ENCODE data around the gene AADACL3.
"Not testable (repeated sequence)": the region's sequence is repeated elsewhere in the genome, so short reads cannot be mapped to it uniquely, and the experiment has no call there.

Gene AADACL3

DNA sequence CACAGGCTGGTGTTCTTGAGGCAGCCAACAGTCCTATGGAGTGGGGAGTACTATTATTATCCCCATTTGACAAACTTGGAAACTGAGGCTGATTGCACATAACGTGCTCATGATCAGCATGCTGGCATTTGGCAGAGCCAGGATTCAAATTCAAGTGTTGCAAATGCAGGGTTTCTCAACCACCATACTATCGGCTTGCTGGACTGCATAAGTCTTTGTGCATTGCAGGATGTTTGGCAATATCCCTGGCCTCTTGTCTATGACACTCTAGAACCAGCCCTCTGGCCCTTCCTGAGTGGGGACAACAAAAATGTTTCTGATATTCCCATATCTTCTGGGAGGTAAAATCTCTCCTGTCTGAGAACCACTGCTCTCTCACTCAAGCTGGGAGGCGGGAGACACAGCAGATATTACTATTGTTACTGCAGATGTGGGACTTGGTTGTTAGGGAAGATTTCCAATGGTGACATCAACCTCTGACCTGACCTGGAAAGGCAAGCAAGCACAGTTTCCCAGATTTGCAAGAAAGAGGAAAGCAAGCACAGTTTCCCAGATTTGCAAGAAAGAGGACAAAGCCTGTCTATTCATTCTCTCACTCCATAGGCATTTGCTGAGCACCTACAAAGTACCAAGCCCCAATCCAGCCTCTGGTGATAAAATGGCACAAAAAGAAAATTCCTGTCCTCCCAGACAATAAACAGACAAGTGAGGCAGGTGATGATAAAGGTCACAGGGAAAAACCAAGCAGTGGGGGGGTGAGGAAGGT is 1.0 kb upstream of the AADACL3 start:
- no peak for DNase-seq (ENCODE audit: low spot score)

DNA sequence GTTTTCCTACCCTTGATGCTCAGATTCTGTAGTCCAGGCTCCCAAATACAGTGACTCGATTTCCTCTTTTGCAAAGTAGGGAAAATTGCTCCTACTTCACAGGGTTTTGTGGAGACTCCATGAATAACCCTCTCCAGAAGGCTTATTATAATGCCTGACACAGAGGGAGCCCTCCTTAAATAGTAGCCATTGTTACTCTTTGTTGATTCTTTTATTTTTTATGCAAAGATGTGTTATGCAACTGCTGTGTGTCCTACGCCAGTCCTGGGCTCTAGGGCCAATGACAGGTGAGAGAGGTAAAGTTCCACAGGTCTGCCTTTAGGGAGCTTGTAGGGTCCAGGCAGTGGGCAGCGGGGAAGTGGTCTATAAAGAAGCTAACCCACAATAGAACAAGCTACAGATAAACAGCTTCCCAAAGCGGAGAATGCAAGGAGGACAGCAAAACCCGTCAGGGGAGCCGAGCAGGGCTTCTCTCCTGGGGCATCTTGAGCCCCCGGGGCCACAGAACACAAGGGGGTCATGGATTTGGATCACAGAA is 1.5 kb downstream of the AADACL3 start:
- no peak for DNase-seq (ENCODE audit: low spot score)

DNA sequence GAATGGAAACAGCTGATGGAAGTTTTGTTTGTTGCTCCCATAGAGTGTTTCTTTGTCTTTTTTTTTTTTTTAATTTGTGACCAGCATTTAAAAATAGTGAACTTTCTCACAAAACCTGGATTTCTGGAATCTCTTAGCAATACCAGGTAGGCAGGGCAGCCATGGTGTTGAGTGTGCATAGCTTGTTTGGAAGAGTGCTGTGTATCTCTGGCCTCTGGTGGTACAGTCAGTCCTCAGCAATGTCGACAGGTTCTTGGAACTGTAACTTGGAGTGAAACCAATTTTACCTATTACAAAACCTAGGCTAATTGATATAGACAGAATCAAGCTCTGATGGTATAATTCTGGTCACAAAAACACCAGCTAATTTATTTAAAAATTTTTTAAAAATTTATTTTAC is 6.7 kb downstream of the AADACL3 start:
- DNase-seq (ENCODE audit: low spot score), result no peak

DNA sequence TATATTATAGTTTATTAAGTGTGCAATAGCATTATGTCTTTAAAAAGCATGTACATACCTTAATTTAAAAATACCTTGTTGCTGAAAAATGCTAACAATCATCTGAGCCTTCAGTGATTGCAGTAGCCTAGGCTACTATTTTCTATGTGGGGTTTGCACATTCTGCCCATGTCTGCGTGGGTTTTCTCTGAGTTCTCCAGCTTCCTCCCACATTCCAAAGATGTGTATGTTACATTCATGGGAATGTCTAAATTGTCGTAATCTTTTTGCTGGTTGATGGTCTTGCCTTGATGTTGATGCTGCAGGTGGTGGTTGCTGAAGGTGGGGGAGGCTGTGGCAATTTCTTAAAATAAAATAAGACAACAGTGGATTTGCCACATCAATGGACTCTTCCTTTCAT is 12.5 kb downstream of the AADACL3 start:
- no peak for DNase-seq (ENCODE audit: low spot score)

DNA sequence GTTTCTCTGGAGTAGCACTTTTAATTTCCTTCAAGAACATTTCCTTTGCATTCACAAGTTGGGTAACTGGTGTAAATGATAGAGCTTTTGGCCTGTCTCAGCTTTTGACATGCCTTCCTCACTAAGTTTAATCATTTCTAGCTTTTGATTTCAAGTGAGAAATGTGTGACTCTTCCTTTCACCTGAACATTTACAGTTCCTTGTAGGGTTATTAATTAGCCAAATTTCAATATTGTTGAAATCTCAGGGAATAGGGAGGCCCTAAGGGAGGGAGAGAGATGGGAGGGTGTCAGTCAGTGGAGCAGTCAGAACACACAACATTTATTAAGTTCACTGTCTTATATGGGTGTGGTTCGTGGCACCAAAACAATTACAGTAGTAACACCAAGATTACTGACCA is 14.2 kb downstream of the AADACL3 start:
- DNase-seq (ENCODE audit: low spot score), result no peak

DNA sequence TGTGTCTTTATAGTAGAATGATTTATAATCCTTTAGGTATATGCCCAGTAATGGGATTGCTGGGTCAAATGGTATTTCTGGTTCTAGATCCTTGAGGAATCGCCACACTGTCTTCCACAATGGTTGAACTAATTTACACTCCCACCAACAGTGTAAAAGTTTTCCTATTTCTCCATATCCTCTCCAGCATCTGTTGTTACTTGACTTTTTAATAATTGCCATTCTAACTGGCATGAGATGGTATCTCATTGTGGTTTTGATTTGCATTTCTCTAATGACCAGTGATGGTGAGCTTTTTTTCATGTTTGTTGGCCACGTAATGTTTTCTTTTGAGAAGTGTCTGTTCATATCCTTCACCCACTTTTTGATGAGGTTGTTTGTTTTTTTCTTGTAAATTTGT is 15.2 kb downstream of the AADACL3 start:
- DNase-seq (ENCODE audit: low spot score), result not testable (repeated sequence)

DNA sequence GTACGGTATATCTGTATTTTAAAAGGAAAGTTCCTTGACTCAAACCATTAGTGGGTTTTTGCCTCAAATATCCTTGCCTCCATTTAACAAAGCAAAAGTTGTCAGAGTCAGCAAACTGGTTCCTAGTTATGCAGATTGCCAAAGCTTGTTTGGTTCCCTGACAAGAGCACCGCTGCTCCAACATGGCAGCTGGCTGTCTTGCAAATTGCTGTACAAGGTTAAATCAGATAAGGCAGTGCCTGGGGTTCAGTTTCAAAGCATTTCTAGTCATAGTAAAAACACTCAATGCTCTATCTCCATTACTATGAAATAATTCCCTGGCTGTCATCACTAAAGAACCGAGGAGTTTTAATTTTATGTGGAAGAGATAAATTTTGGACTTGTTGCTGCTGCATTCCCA is 18.7 kb downstream of the AADACL3 start:
- no peak for DNase-seq (ENCODE audit: low spot score)

DNA sequence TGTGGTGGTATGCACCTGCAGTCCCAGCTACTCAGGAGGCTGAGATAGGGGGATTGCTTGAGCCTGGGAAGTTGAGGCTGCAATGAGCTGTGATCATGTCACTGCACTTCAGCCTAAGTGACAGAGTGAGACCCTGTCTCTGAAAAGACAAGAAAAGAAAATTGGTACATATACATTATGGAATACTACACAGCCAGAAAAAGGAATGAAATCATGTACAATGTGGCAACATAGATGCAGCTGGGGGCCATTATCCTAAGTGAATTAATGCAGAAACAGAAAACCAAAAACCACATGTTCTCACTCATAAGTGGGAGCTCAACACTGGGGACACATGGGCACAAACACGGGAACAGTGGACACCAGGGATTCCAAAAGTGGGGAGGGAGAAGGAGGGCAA is 23.0 kb downstream of the AADACL3 start:
- DNase-seq (ENCODE audit: low spot score), result no peak

DNA sequence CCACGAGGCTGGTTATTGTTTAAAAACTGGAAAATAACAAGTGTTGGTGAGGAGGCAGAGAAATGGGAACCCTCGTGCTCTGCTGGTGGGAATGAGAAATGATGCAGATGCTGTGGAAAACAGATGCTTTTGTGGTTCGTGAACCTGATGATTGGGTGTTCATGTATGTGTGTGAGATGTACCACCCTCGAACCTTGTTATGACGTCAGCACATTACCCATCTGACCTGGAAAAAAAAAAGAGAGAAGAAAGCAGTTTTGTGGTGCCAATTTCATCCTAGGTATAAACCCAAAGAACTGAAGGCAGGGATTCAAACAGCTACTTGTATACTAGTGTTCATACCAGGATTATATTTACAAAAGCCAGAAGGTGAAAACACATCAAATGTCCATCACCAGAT is 23.7 kb downstream of the AADACL3 start:
- no peak for DNase-seq (ENCODE audit: low spot score)

DNA sequence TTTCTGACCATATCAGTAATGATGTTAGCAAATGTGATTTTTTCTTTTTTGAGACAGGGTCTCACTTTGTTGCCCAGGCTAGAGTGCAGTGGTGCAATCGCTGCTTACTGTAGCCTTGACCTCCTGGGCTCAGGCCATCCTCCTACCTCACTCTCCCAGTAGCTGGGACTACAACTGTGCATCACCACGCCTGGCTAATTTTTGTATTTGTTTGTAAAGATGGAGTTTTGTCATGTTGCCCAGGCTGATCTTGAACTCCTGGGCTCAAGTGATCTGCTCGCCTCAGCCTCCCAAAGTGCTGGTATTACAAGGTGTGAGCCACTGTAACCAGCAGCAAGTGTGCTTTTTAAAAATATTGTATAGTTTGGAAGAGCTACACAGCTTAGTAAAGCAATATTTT is 26.0 kb downstream of the AADACL3 start:
- DNase-seq (ENCODE audit: low spot score), result no peak

DNA sequence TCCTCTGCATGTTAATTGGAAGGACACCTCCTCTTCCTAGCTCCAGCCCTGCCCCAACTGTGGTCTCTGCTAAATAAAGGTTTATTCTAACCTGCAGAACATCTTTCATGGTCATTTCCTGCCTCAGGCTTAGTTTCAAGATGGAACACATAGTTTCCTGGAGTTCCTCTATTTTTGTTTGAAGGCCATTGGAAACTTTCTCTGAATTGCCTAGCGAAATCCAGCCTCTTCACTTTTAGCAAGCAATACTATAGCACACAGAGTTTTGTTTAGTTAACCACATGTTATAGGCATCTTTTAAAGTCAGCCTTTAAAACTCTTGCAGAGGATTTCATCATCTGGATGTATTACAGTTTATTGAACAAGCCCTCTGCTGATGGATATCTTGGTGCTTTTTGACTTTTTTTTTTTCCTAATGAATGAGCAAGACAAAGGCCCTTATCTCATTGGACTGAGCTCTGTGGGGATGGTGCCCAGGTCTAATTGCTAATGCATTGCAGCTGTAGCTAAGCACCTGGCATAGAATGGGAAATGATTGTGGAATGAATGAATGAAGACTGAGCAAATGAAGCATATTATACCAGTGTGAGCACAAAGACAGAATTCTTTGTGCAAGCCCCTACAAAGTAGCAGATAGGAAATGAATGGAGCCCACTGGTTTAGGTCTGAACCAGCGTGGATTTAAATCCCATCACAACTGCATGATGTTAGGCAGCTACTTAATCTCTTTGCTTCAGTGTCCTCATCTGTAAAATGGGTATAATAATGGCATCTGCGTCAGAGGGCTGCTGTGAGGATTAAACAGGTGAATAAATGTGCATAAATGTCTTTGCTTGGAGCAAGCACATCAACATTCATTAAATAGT is 29.4 kb downstream of the AADACL3 start:
- DNase-seq (ENCODE audit: low spot score), result no peak

DNA sequence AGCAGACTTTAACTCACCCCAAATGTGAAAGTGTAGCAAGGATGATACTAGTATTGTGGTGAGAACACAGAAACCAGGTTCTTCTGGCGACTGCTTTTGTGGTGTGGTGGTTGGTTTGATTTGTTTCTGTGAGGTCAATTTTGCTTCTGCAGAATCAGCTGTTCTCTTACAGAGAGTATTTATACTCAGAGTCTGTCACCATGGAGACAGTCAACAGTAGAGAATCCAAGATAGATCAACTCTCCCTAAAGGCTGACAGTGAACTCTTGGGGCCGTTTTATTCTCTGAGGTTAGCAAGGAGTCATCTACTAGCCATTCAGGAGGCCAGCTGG is 30.0 kb downstream of the AADACL3 start, which contains the start of gene CFAP107:
TSS of gene CFAP107 (plus strand) at position 209 of the 332 bp plus-strand sequence. CDS start 231 bp downstream, outside the sequence.
- DNase-seq (ENCODE audit: low spot score), result no peak

DNA sequence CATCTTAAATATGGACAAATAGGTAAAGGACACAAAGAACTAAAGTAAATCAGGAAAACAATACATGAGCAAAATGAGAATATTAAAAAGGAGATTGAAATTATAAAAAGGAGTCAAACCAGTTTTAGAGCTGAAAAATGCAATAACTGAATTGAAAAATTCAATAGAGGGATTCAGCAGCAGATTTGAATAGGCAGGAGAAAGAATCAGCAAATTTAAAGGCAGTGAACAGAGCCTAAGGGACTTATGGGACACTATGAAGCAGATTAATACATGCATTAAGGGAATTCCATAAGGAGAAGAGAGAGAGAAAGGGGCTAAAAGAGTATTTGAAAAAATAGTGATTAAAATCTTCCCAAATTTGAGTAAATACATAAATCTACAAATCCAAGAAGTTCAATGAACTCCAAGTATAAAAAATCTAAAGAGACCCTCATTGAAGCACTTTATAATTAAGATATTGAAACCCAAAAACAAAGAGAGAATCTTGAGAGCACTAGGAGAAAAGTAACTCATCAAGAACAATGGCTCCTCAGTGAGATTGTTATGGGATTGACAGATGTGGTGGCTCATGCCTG is 33.0 kb downstream of the AADACL3 start:
- DNase-seq (ENCODE audit: low spot score), result no peak

DNA sequence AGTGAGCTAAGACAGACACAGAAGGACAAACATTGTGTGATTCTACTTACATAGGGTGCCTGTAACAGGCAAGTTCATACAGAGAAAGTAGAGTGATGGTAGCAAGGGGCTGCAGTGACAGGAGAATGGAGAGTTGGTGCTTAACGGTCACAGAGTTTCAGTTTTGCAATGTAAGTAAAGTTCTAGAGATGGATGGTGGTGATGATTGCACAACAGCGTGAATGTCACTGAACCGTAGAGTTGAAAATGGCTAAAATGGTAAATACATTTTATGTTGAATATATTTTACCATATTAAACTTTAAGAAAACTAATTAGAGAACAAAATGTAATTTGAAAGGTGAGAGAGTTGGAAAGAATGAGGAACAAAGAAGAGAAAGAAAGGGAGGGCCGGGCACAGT is 38.8 kb downstream of the AADACL3 start:
- no peak for DNase-seq (ENCODE audit: low spot score)

DNA sequence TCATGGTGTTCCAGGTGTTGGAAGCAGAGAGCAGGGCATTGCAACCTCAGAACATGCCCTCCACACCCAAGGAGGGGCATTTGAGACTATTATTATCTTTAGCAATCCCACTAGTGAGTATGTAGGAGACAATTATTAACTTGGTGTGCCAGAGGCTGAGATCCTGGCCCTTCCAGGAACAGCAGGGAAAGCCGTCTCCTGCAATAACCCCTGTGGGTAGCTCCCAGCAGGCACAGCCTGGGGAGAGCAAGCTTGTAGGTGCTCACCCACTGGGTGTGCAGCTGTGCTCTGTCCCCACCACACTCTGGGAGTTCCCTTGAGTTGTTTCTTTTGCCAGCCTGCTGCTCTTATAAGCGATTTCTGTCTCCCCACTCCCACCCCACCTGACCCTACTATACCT is 40.4 kb downstream of the AADACL3 start:
- no peak for DNase-seq (ENCODE audit: low spot score)

DNA sequence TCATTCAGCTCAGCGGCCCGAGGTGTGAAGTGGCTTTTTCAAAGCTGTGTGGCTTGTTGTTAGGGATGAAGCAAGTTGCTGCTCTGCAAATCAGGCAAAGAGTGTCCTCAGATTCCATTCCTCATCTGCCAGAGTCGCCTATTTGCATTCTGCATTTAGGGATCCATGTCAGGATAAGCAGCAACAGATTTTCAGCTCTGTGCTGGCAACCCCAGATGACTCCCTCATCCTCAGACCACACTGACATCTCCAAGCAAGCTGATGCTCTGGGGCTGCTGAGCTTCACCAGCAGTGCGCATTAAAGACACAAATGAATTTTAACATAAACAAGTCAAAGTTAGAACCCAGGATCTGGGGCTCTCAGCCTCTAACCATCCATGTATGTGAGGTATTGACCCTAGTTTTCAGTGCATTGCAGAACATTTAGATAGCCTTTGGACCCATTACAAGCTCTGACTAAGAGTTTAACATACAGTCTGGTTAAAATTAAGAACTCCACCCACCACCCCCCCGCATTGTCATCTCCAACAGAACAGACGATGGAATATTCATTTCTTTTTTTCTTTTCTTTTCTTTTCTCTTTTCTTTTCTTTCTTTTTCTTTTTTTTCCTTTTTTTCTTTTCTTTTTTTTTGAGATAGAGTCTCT is 41.0 kb downstream of the AADACL3 start:
- no peak for DNase-seq (ENCODE audit: low spot score)

DNA sequence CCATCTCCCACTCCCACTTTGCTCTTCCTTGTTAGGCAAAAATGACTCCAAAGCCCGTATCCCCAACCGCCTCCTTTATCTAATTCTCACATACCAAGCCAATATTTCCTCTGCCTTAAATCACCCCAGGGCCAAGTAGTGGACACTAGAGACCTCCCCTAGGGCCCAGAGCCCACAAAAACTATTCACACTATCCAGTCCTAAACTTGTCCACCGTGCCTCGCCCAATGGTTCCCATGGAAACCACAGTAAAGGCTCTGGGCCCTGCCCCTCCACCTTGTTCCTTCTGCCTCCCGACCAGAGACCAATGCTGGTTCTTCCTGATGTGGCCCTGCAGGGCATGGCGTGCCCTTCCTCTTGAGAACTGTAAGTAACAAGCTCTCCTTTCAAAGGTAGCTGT is 41.9 kb downstream of the AADACL3 start:
- no peak for DNase-seq (ENCODE audit: low spot score)

DNA sequence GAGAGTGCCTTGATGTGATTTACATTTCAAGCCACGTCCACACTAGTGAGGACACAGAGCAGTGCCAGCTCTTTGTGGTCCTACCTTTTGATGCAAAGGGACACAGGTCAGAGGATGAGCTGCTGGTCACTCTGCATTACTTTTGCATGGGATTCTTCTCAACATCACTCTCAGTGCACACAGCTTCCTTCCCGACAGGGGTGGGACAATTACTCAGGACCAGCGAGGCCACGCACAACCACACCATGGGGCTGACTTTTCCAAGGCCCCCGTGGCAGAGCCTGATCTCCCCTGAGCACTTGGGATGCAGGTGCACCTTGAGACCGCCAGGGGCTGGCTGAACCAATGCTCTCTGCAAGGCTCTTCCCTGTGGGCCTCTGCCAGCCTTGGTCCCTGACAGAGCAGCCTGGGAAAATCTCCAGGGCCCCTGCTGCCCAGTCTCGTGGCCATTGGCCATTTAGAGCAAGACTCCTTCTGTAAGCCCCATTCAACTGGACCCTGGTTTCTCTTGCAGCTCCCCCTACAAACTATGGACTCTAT is 44.4 kb downstream of the AADACL3 start:
- DNase-seq (ENCODE audit: low spot score), result no peak

DNA sequence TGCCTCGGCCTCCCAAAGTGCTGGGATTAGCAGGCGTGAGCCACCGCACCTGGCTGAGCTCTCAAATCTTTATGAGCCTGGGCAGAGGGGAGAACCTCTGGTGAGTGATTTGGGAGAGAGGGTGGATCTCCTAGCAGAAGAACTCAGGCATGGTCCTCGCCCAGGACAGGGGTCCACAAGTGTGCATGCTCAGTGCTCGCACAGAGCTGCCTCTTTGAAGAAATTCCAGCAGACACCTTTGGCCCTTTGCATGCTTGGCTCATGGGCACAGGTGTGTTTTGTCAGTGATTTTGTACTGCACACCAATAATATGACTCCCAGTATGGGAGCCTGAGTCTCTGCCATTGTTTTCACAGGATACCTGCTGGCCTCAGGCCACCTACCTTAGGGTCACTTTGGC is 45.9 kb downstream of the AADACL3 start:
- DNase-seq (ENCODE audit: low spot score), result no peak

DNA sequence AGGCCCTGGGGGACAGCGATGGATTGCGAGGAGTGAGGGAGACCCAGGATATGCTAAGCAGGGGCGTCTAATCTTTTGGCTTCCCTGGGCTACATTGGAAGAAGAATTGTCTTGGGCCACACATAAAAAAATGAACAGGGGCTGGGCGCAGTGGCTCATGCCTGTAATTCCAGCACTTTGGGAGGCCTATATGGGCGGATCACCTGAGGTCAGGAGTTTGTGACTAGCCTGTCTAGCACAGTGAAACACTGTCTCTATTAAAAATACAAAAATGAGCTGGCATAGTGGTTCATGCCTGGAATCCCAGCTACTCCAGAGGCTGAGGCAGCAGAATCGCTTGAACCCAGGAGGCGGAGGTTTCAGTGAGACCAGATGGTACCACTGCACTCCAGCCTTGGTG is 46.9 kb downstream of the AADACL3 start:
- no peak for DNase-seq (ENCODE audit: low spot score)

DNA sequence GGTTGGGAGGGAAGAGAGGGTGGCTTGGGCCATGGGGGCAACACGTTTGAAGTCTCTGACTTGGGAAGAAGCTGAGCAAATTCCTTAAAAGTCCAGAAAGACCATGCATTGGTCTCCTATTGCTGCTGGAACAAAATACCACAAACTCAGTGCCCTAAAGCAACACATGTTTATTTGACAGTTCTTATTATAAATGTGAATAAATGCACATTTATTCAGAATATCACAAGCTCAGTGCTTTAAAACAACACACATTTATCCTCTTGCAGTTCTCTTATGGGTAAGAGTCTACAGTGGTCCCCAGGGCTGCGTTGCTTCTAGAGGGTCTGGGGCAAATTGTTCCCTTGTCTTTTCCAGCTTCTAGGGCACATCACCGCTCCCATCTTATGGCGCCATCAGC is 47.6 kb downstream of the AADACL3 start:
- no peak for DNase-seq (ENCODE audit: low spot score)

DNA sequence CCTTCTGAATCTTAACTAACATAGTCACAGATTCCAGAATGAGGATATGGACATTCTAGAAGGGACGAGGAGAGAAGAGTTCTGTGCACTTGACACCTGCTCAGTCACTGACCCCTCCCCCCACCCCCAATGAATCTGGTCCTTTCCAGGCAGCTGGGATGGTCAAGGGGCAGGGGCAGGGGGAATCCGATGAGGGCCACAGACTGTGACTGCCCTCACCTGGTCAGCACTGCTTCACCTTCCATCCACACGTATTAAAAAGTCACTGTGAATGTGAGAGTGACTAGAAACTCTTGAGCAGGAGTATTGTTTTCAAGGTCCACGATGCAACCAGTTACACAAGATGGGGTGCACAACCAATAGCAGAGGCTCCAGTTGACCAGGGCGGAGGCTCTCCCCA is 48.1 kb downstream of the AADACL3 start:
- no peak for DNase-seq (ENCODE audit: low spot score)

Measured in globus pallidus (tissue), 1 donor.